ENCODE measurements around the gene GRIN2A.

The GRIN2A gene

DNA sequence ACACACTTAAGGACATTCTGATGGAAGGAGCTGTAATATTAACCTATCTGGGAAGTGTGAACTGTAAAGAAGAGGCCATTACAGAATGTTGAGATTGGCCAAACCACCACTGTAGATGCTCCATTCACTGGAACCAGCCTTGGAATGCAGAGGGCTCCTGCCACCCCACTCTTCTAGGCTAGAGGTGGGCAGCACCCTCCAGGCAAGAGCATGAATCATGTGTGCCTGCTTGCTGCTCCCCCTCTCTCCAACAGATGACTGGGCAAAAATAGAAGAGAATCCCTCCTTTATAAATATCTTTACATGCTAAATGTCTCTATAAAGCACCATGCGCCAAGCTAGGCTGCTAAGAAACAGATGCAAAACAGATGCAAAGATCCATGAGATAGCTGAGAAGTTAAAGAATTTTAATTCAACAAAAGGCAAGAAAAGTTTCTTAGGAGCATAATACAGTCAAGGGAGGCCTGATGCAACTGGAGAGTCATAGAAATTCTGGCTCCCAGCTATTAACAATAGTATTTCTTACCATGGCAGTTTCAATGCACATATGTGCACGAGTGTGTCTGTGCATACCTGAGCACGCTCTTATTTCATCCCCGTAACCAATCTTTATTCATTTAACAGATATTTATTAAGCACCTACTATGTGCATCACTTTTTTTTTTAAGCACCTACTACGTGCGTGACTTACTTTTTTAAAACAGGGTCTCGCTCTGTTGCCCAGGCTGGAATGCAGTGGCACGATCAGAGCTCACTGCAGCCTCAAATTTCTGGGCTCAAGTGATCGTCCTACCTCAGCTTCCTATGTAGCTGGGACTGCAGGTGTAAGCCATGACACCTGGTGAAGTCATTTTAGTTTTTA is 53.6 kb downstream of the GRIN2A start:
- no peak for DNase-seq

DNA sequence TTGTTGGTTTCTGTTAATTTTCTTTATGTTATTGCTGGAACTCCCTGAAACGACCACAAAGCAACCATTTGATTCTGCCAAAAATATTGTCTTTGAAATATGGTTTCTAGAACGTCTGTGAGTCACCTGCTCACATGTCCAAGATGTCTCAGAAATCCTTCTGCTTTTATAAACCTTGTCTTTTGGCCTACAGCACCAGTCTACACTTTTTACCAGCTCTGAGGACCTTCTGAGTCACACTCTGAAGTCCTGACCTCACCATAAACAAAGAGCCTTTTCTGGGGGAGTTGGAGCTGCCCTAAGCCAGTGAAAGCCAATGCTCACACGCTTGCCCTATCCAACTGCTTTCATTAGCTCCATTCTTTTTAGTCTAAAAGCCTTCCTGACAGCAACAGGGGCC is 55.5 kb downstream of the GRIN2A start:
- DNase-seq = no peak

DNA sequence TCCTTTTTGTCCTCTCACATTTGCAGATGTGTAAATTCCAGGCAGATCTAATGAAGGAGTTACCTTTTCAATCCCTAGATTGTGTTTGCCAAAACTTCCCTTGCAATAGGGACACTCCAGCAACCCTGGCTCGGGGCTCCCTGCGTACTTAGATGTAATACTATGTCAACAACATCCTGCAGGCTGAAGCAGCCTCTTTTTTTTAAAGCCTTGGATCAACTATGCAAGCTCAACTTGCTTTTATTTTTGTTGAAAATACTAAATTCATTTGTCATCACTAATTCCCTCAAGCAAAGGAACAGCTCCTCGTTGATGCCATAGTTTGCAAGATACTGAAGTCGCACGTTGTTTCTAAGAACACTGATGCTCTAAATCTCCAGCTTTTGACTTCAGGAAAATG is 59.1 kb downstream of the GRIN2A start:
- DNase-seq = no peak

DNA sequence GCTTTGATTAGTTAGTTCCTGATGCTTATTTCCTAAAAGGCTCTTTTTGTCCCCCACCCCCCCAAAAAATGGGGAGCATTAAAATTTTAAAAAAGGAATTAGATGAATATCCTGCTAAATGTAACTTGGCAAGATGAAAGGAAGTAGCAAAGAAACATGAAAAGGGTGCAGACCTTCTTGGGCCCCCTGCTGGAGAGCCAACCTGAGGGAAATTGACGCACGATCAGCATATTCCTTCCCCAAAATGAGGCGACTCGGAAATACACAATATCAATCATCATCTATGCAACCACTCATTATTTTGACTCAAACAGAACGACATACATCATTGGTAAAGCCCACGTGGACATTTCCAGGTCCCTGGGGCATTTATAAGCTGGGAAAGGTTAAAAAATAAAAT is 59.7 kb downstream of the GRIN2A start:
- no peak for DNase-seq

DNA sequence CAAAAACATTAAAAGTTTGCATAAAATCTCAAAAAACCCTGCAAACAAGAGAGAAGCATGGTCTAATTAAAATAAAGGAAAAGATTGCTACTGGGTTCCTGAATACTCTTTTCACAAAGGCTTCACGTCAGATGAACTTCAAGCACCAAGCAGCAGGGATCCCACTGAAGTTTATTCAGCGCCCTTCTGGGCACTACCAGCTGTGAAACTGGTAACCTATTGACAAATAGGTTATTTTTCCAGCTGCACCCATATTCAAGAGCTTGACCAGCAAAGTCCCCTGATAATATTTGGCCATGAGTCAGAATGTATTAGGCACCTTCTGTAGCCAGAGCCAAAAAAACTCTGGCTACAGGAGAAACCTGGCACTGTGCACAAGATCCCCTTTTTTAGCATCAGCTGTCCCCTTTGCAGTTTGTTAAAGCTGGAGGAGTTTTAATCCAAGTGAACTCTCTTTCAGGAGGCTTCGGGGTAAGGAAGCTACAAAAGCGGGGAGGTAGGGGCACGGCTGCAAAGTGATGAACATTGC is 60.3 kb downstream of the GRIN2A start:
- DNase-seq = no peak

DNA sequence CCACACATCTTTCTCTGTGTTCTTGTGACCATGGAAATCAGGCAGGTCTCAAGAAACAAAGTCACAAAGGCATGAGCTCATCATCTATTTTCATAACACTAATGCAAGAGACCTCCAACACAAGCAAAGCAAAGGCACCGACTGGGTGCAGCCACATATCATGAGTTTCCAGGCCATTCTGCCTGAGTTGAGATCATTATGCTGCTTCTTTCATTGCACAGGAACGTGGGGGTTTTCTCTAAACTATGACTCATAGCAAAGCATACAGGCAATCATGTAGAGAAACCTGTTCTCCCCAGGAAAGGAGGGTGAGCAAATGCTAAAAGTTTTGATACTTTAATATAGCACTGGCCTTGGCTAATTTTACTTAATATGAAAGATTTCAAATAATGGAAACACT is 60.7 kb downstream of the GRIN2A start:
- no peak for DNase-seq

DNA sequence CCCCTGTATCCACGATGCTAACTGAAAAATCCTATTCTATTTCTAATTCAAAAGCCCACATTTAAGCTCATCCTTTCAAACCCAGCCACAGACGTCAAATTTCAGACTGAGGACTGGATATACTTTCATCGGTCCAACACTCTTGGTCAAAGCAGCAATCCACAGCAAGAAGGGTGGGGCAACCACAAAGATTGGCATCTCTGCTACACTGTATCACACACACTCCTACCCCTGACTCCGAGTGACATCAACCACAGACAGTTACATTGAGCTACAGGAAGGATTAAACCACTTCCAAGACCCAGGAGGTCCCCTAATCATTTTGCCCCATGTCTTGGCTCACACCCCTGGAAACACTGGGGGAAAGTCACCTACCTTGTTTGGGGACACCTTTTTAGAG is 61.3 kb downstream of the GRIN2A start:
- DNase-seq = no peak

DNA sequence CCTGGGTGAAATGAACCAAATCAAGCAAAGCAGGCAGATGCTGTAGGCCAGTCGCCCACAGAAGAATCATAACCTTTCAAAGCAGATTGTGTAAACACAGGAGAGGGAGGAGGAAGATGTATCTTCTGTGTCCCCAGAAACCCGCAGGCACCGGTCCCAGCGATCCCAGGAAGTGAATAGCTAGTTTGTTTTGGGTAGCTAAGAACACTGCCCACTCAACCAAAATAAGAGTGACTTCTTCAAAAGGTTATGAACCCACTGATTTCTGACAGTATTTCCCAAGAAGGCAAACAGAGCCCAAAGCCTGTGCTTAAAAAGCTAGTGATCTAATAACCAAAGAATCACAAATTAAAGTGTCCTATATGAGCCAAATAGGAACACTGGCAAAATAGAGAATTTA is 67.8 kb downstream of the GRIN2A start:
- no peak for DNase-seq

DNA sequence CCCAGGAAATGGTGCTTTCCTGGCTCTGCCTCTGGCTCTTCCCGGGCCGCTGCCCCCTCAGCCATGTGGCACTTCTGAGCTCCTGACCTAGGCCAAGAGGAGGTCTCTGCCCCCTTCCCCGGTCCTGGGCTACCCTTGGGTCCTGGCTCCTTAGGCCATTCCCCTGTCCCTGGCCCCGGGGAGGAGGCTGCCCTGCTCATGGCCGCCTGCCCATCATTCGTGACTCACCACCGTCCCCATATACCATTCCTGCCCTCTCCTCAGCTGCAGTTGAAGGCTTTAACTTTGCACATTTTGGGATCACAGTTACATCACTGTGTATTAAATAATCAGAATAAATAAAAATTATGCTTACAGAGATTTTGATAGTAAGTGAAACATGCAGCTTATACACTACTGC is 69.0 kb downstream of the GRIN2A start:
- DNase-seq = no peak

DNA sequence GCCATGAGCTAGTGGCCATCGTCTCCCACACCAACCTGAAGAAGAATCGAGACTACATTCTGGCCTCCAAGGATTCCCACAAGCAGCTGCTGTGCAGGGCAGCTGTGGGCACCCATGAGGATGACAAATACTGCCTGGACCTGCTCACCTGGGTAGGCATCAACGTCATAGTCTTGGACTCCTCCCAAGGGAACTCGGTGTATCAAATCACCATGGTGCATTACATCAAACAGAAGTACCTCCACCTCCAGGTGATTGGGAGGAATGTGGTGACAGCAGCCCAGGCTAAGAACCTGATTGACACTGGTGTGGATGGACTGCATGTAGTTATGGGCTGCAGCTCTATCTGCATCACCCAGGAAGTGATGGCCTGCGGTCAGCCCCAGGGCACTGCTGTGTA is 70.2 kb downstream of the GRIN2A start:
- no peak for DNase-seq

DNA sequence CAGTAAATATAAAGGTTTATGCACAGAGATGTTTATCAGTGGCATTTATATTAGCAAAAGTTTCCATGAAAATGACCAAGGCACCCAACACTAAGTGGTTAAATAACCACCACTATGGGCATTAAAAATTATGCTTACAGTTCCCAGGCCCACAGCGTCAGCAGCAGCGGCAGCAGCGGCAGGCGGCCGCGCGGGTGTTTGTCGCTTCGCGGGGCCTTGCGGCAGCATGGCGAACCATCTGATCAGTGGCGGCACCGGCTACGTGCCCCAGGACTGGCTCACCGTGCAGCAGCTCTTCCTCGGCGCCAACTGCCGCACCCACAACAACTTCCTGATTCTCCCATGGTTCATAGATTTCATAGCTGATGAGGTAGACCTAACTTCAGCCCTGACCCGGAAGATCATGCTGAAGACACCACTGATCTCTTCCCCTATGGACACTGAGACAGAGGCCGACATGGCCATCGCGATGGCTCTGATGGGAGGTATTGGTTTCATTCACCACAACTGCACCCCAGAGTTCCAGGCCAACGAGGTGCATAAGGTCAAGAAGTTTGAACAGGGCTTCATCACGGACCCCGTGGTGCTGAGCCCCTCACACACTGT is 71.0 kb downstream of the GRIN2A start:
- DNase-seq = no peak

DNA sequence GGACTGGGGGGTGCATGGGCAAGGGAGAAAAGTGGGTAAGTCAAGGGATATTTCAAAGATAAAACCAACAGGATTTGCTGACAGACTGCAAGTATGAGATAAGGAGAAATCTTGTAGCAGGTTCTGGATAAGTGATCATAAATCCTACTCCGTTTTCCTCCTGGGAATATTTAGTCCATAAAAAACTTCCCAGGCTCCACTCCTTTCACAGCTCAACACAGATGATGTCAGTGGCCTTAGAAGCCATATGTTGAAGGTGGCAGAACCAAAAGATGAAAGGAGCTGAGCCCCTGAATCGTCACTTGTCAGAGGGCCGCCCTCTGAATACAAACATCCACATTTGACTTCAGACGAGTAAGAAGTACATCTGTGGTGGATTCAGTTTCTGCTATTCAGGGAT is 71.7 kb downstream of the GRIN2A start:
- no peak for DNase-seq

DNA sequence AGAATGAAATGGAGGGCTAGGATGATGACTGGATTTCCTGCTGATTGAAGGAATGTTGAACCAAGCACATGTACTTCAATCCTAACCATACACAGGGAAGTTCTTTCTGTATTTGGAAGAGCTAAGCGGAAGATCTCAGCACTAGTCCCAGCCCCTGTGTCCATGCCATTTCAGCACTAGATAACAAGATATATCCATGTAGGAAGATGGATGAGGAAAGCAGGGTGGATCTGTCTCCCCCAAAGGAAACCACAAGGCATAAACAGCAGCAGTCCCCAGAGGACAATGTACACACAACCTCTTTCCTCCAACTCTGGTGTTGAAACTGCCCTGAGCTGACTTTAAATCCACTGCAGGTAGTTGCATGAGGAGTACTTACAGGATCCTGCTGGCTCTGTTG is 75.1 kb downstream of the GRIN2A start:
- DNase-seq = no peak

DNA sequence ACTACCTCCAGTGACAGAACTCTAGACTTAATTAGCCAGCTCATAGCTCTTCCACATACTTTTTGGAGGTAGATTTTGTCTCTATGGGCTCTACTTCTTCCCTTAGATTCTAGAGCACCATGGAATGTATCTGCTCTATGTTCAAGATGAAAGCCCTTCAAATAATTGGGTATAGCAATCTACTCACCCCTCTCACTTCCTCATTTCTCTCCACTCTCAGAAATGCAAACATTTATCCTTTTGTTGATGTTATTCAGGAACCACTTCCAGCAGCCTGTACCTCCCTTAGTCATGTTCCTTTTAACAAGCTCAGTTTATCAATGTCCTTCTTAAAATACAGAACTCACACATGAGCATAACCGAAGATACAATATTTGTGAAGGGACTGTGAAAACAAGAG is 78.5 kb downstream of the GRIN2A start:
- DNase-seq = no peak

DNA sequence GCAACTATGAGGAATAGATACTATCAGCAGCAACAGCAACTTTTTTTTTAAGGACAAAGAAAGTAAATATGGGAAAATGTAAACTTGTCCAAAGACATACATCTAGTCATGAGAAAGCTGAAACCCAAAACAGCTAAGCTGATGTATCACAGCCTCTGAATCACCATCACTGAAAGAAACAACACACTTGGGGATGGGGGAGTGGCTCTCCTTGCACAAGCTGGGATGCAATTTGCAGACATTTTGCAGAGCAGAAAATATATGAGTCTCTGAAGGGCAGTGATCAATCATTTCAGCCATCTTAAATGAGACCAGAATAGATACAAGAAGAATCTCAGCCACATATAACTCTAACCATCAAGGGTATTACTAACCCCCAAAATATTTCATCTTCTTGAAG is 79.1 kb downstream of the GRIN2A start:
- no peak for DNase-seq

DNA sequence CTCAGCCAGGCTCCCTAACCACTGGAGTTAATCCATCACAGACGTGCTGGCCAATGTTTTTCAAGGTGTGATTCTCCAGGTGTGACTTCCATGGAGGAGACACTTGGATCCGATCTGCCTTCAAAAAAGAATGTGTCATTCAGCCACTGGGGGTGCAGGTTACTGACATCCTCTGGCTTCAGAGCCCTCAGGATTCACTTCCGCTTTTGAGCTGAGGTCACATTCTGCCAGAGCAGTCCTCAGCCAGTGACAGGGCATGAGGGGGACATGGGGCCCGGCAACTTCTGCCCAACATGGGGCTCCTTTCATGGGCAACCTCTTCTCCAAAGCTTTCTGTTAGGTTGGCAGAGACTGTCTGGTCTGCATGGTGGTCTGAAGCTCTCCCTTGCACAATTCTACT is 81.4 kb downstream of the GRIN2A start:
- DNase-seq = no peak

DNA sequence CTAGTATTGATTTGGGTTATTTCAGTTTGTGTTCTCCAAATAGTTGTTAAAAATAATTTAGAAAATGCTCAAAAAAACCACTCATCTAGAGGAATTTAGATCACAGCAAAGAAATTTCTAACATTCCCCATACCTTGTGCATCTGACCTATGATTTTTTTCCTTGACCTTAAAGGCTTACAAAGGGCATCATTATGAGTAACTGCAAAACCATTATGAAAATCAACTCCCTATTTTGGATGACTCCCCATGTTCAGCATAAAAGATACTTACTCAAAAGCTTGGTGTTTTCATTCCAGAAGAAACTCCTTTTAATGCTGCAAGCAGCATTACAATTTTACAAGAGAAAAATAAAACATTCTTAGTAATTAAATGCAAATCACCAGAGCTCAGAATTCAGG is 83.2 kb downstream of the GRIN2A start:
- no peak for DNase-seq

DNA sequence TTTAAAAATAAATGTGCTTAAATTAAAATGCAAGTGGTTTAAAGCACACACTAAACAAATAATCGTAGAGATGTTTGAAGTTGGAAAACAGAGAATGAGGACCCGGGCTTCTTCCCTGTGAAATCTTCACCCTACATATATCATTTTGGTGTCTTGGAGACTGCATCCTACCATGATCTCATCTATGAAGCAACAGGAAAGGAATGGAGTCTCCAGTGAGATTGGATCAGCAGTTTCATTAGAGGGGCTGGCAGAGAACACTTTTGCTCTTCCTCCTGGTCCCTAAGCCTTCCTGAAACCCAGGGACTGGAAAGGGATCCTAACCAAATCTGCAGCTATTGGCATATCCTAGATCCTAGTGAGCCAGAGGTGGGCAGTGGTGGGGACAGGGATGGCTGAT is 85.0 kb downstream of the GRIN2A start:
- no peak for DNase-seq

DNA sequence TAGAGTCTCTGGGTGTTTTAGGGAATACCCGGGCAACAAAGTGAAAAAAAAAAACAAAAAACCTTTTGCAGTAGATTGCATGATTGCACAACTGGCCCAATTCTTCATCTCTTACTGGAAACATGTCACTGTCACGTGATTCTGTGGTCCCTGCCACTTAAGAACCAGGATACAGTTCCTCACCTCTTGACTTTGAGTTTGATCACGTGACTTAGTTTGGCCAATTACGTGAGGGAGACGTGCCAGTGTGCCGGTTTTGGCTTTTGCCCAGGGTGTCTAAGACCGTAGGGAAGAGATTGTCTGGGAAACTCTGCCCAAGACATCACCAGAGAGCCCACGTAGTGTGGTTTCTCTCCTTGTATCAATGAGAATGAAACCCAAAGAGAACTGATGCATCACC is 88.7 kb downstream of the GRIN2A start:
- no peak for DNase-seq

DNA sequence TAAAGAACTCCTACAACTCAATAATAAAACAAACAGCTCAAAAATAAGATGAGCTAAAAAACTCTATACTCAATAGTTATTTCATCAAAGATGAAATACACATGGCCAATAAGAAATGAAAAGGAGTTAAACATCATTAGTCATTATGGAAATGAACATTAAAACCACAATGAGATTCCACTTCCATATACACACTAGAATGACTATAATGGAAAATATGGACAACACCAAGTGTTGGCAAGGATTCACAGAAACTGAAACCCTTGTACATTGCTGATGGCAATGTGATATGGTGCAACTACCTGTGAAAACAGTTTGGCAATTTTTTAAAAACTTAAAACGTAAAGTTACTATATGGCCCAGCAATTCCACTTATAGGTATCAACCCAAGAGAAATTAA is 91.4 kb downstream of the GRIN2A start:
- no peak for DNase-seq

DNA sequence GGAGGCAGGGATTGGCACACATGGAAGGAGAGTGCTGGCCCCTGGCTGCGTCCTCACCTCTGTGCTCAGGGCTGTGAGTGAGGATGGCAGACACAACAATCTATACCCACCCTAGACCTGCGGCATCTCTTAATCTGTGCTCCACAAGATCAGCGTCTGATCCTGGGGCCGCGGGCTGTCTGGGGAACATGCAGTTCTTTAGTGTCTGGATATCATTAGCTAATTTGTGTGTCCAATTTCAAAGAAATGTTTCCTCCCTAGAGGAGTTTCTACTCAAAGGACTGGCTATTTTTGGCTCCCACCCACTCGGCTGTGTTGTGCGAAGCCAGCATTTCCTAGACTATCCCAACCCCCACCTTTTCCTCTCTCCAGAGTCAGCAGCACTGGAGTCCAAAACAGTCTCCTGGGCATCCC is 93.8 kb downstream of the GRIN2A start:
- DNase-seq = no peak

DNA sequence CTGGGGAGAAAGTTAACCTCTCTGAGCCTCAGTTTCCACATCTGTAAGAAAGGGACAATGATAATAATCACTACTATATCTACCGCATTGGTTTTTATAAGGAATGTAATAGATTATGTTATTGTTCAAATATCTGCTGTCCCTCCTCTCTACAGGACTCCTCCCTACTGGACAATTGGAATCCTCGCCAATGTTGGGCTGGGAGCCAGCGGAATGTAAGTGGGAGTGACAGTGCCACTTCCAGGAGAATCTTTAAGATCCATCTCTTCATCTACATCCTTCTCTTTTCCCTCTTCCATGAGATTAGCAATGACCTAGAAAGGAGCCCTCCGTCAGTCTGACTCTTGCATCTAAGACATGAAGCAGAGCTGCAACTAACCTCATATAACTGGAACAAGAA is 95.1 kb downstream of the GRIN2A start:
- no peak for DNase-seq

DNA sequence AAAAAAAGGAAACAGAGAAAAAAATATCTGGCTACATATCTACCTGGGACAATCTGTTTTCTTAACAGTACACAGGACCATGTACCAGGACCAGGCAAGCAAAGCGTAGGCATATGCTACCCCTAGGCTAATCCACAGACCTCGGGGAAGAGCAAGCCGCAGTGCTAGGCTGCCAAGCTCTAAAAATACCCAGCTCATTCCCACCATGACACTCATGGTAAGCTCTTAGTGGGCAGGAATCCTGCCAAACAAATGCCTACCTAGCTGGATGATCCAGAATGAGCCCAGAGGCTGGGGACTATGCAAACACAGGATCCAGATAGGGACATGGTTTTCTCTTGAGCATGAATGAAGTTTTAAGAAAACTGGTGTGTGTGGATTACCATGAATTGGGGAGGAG is 95.6 kb downstream of the GRIN2A start:
- no peak for DNase-seq

DNA sequence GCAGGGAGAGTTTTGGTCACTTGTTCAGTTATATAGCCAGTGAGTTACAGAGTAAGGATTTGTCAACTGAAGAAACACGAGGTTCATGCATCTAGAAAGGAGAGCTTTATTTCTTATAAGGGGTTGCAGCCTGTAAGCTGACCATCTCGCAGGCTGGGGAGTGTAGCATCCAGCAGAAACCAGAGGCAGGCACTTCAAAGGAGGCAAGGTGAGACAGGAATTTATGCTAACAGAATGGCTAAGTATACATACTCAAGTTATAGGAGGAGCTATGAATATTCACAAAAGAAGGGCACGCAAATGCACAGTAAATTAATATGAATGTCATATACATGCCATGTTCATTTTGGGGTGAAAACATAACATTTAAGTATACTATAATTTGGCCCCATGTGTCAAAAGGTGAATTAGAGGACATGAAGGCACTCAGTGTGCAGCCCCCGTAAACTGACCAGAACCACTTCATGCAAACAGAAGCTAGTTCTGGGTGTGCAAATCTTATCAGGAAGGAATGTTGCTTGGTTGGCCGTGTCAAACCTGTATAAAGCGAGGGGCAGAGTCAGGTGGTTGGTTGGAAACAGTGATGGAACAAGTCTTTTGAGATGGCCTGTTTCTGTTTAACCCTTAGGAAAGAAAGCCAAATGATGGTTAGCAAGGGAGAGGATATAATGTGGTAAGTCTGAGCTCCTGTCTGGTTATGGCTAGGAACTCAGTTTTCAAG is 97.0 kb downstream of the GRIN2A start:
- DNase-seq = no peak
